ENCODE measurements around the gene RPS6KA2.

The RPS6KA2 gene

DNA sequence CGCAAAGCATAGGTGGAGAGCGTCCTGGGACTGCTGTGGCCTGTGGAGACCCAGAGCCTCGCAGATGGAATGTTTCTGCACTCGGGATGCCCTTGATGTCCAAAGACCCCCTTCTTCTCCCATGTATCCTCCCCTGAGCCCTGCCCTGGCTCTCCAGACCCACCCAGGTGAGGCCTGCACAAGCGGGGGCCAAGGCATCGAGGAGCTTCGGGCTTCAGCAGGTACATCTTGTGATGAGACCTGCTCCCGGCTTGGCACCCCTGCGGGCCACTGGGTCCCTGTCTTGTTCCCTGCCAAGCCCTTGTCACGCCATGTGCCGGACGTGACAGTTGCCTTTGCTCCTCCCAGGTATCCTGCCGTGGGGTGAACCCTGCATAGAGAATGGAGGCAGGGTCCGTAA lies 125.8 kb downstream of the RPS6KA2 start:
- no peak for DNase-seq (ENCODE audit: low read depth)

DNA sequence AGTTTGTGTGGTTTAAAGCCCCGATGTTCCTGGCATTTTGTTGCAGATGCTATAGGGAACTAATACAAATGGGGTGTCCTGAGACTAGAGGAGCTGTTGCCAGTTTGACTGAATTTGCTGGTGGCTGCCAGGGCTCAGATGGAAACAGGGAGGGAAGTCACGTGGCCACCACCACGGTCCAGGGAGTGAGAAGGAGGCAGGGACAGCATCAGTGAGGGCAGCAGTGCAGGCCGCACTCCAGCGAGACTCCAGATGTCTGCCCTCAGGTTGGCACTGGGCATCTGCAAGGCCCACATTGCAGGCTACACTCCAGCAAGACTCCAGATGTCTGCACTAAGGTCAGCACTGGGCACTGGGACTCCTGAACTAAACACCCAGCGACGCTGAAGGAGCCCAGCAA lies 126.8 kb downstream of the RPS6KA2 start:
- DNase-seq (ENCODE audit: low read depth): no peak

DNA sequence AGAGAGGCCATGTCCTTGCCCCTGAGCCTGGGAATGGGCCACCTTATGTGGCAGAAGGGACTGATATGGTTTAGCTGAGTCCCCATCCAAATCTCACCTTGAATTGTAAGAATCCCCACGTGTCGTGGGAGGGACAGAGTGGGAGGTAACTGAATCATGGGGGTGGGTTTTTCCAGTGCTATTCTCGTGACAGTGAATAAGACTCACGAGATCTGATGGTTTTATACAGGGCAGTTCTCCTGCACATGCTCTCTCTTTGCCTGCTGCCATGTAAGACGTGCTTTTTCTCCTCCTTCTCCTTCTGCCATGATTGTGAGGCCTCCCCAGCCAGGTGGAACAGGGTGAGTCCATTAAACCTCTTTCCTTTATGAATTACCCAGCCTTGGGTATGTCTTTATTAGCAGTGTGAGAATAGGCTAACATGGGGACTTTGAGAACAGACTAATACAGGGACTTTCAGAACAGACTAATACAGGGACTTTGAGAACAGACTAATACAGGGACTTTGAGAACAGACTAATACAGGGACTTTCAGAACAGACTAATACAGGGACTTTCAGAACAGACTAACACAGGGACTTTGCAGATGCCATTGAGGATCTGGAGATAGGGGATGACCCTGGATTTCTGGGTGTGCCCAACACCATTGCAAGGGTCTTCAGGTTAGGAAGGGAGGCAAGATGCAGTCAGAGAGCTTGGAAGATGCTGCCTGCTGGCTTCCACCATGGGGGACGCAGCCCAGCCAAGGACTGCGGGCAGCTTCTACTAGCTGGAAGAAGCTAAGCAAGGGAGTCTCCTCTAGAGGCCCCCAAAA lies 127.5 kb downstream of the RPS6KA2 start:
- no peak for DNase-seq (ENCODE audit: low read depth)

DNA sequence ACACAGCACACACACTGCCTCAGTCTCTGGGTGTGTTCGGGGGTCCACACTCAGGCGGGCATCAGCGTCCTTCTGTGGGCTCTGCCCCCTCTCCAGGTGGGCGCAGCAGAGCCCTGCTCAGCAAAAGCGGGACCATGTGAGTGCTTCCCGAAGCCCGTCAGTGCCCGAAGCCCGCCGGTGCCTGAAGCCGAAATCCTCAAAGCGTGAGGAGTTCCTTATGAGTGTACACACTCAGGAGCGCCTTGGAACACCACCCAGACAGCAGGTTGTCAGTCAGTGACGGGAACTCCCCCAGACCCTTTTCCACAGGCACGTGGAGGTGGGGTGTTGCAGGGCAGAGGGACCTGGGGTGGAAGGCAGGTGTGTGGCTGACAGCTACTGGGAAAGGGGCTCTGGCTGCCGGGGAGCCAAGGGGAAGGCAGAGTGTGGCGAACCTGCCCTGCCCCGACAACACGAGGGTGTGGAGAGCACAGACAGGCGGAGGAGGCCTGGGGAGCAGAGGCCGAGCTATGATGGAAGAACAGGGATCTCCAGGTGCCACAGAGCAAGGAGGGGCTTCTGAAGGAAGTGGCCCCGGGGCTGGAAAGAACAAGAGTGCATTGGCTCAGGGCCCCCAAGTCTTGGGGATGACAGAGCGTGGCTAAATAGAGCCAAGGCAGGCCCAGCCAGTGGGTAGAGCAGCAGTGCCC lies 128.2 kb downstream of the RPS6KA2 start:
- no peak for DNase-seq (ENCODE audit: low read depth)

DNA sequence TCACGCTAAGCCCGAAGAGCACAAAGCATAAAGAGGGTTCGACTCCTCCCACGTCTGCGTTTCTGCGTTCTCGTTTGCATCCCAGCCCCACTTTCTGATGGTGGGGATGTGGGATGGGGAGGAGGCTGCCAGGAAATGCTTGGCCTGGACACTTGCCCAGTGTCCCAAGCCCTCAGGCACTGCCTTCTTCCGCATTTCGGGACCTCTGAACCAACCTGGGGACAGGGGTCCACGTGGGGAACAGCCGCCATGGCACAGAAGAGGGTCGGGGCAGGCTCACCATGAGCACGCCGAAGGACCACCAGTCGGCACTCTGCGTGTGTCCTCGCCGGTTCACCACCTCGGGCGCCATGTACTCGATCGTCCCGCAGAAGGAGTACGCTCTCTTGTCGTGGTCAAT lies 128.8 kb downstream of the RPS6KA2 start:
- no peak for DNase-seq (ENCODE audit: low read depth)

DNA sequence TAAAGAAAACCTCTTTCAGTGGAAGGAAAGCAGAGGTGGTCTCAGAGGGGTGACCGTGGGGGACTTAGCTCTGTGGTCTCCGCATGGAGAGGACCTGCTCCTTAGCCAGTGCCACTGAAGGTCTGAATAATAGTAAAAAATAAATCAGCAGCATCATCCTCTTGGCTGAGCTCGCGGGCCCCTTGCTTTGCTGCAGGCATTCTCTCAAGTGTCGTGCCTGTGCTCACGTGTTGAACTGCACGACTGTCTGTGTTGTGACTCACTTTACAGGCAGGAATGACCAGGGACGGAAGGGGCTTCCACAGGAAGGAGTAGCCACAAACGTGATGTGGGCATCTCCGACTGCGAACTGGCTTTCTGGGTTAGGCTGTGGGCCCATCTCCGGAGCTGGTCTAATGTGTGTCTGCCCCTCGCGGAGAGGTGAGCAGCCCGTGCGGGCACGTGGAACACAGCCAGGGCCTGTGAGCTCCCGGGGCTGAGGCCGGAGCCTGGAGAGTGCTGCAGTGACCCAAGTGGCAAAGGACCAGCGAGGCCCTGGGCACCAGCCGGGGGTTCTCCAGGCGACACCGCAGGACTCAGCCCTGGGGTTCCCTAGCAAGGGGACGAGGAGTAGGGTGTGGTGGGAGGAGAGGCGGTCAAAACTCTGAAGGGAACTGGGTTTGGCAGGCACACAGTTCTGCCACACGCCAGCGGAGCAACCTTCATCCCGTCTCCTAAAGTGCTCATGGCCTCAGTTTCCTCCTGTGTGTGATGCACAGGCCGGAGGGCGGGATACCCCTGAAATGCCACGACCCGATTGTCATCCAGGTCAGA lies 129.8 kb downstream of the RPS6KA2 start:
- DNase-seq (ENCODE audit: low read depth): no peak

DNA sequence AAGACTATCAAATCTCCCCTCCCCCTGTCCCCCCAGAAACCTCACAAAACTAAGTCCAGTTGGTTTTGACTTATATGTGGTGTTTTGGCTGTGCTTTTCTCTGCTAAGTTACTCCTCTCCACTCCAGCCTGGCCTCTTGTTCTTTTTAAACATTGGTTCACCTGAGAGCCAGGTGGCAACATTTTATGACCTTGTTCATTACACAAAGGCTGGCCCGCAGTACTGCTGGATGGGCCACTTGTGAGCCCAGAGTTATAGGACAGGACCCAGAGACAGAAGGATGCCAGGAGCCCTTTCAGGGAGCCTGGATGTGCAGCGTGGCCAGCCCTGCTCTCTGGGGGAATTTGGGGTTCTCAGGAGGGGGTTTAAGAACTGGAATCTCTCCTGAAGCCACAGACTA lies 130.6 kb downstream of the RPS6KA2 start:
- no peak for DNase-seq (ENCODE audit: low read depth)

DNA sequence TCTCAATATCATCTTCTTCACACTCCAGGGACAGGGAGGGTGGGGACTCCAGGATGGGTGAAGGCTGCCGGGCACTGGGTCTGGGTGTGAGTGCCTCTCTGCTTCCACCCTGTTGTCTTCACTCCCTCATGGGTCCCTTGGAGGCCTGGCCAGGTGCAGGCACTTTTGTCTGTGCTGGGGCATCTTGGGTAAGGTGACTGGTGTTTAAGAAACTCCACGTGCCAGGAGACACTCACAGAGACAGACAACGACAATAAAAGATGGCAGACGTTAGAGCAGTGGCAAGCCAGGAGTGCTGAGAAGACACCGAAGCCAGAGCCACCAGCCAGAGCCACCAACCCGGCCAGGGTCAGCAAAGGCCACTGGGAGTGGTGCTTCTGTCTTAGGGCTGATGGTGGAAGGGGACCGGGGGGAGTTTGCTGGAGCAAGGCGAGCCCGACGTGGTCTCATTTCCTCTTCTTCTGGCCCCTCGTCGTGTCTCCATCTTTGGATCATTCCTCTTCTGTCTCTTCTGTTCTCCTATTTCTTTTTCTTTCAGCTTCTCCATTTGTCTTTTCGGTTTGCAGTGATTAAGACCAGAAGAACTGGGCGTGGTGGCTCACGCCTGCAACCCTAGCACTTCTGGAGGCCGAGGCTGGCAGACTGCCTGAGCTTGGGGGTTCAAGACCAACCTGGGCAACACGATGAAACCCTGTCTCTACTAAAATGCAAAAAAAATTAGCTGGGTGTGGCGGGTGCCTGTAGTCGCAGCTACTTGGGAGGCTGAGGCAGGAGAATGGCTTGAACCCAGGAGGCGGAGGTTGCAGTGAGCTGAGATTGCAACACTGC lies 131.3 kb downstream of the RPS6KA2 start:
- no peak for DNase-seq (ENCODE audit: low read depth)

DNA sequence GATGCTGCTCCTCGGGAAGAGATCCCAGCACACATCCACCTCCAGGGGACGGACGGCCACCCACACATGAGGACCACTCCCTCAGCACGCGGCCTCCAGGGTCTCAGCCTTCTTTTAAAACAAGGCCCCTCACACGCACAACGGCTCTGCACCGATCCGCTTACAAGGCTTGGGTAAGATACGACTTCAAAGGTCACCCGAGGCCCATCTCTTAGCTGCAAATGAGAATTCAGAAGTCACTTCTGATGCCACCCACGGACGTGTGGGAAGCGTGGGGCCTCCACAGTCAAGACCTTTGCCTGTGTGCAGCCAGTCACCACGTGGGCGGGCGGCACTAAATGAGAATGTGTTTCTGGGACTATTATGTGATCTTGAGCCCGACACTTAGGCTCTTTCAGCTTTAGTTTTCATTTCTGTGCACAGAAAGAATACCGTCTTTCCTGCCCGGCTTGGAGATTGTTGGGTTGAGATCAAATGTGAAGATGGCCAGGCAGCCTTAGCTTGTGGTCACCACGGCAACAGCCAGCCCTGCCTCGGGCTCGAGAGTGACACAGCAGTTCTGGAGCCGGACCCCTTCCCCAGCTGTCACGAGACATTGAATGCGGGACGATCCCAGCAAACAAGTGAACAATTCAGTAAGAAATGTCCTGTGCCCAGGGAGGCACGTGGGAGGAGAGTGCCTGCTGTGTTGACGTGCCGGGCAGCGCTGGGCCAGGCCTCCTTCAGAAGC lies 132.1 kb downstream of the RPS6KA2 start:
- DNase-seq (ENCODE audit: low read depth): no peak

DNA sequence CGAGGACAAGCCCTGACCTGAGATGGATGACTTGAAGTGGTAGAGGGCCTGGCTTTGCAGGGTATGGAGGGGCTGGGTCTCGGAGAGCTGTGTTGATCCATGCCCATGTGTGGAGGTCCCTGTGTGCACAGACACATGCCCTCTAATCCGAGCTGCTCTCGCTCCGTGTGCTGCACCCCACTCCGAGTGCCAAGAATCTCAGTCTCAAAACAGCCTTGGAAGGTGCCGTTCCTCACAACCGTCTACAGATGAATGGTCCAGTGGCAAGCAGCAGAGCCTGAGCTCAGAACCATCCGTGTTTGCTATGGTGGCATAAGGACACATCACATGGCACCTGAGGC lies 133.0 kb downstream of the RPS6KA2 start:
- no peak for DNase-seq (ENCODE audit: low read depth)

DNA sequence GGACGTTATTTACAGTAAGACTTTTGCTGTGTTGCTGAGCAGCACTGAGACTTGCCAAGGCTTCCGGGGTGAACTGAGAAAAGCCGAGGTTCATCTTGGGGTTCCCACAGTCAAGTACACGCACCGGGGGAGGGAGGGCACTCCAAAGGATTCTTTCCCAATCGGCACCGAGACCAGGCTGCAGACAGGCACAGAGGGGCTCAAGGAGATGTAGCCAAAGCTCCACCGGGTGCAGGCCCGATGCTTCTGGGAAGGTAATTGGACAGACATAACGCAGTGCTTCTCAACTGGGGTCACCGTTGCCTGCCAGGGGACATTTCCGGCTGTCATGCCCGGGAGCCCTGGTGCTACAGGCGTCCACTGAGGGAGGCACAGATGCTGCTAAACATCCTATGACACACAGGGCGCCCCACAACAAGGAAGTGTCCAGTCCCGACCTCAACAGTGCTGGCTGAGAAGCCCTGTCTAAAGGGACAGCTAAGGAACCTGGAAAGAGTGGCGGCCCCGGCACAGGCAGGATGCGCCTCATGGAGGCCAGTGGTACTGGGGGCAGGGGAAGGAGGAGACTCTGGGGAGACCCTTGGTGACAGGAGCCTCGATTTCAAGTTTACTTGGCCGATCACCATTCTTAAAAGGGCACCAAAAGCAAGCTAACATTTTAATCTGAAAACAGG lies 133.5 kb downstream of the RPS6KA2 start:
- no peak for DNase-seq (ENCODE audit: low read depth)

DNA sequence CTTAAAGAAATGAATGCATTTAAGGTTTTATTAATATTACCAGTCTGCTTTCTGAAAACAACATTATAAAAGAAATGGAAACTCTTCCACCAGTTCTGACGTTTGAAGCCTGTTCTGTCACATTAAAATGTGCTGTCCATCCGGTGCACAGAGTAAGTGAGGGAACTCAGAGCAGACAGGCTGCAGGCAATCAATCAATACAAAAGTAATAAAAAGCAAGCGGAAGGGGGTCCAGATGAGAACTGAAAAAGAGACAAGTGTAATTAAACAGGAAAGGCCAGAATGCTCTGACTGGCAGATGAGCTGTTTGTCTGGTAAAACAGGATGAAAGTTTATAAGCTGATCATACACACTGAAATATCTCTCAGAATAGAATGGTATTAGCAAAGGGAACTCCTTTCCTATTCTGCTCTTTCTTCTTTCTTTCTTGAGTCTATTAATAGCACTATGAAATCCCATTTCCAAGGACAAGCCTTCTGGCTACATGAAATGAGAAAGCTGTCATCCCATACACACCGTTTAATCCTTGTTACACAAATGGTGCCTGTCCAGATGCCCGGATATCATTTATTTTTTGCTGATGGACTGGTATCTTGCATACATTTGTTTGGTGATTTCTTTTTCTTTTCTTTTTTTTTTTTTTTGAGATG lies 134.8 kb downstream of the RPS6KA2 start:
- no peak for DNase-seq (ENCODE audit: low read depth)

DNA sequence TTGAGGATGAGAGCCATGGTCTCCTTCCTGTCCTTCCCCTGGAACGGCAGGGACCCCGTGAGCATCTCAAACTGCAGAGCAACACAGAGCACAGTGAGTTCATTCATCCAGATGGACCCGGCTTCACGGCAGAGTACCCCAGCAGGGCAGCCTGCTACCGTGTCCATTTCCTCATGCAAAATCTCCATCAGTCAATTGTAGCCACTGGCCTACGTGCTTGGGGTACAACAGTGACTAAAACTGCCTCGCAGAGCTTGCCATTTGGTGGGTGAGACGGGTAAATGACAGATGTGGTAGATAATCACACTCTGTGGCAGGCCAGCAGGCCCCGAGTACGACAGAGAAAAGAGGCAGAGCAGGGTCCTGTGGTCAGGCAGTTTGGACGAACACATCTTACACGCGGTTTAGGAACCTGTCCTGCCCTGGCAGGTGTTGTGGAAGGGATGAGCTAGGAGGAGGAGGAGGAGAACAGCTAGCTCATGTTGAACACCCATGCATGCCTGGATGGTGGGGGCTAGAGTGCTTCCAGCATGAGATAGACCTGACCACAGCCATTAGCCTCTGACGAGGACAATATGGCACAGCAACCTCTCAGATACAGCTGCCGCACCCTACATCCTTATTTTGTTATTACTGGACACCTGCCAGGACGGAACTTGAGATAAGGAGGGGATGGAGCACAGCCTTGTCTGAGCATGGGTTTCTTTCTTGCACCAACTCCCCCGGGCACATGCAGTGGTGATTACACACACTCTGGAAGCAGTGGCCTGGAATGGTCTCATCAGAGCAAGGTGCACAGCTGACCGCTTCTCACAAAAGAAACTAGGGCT lies 136.2 kb downstream of the RPS6KA2 start:
- no peak for DNase-seq (ENCODE audit: low read depth)

DNA sequence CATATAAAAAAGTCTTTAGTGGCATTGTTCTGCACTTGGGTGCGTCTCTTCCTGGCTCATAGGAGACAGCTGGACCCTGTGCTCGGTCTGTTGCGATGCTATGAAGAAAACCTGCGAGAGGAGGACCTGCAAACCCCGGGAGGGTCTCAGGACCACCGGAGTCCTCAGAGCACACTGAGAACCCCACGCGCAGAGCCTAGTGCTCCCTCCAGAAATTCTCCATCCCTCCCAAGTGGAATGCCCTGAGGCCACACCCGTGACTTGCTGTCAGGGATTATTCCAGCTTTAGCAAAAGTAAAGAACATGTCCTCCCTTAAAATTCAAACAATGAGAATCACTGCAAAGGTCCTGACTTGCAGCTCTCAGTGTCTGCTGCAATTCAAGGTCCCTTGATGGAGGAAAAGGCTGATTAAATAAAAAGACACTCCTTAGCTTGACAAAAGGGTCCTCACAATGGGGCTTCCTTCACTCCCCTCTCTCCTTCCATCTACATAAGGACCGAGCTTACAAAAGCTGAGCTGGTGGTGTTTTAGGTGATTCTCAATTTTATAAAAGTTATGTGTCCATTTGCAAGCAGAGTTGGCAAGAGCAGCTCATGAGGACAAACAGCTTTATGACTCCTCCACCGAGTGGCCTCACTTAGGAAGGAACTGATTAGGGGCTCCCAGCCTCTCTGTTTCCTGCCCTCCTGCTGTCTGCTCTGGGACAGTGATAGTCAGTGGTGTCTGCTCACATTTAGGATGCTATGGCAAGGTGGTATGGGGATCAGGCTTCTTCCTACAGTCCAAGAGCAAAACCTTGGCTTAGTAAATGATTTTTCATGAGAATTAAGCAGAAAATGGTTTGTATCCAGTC lies 137.5 kb downstream of the RPS6KA2 start:
- no peak for DNase-seq (ENCODE audit: low read depth)

DNA sequence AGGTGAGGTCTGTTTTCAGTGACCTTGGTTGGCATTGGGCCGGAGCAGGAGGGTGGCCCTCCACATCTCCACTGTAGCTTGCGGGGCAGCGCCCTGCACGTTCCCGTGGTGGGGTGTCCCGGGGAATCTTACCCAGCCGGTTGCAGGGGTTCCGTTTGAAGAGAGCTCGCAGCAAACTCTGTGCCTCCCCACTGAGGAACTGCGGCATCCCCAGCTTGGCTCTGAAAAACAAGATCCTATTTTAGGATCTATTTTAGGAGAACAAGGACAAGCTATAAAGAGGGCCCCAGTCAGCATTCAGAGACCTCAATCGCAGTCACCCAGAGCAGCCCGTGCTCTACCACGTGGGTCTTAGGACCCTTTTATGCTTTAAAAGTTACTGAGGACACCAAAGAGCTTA lies 138.3 kb downstream of the RPS6KA2 start:
- DNase-seq (ENCODE audit: low read depth): no peak

DNA sequence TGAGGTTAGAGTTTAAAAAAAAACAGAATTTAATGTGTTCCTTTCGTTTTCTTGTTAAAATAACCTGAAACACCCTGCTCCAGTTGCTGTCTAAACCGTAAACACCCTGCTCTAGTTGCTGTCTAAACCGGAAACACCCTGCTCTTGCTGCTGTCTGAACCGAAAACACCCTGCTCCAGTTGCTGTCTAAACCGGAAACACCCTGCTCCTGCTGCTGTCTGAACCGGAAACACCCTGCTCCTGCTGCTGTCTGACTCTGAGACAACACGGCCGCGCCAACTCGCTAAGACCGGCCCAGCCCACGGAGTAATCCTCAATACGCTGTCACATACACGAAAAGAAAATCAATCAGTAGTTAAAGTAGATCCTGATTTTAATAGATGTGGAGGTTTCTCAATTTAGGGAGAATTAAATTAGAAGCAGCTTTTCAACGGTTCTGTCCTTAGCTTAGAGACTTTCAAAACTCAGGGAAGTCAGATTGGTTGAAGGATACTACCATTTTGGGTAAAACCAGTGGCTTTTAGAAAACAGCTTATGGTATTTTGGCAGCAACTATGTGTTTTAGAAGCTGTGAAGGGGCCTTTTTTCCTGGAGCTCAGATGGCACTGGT lies 138.9 kb downstream of the RPS6KA2 start:
- DNase-seq (ENCODE audit: low read depth): peak; percentile 72

DNA sequence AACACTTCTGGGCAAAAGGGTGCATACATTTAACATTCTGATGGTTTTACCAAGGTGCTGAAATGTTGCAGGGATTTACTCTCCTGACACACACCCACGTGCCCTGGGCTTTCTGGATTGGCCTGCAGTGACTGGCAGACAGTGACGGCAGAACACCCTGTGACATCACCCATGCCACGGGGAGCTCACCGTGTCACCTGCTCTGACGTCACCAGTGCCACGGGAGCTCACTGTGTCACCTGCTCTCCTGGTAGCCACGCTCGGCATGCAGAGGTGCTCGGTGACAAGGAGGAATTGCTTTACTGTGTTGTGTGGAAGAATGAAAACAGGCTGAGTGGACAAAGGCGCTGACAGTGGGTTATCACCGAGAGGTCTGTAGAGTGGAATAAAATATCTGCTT lies 139.9 kb downstream of the RPS6KA2 start:
- no peak for DNase-seq (ENCODE audit: low read depth)

DNA sequence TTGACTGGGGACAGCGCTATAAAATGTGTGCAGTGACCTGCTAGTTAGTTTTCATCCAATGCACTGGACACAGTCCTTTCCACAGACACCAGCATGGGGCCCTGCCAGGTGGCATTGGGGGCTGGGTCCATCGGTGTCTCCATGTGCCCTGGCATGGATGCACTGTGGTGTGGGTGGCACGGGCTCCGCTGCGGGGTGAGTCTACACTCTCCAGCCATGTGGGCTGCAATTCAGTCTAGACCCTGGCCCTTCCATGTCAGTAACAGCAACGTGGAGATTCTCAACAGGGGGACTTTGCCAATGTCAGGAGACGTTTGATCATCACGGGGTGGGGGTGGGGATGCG lies 140.5 kb downstream of the RPS6KA2 start:
- DNase-seq (ENCODE audit: low read depth): no peak
